GM23338 (cell line): ENCODE measurements around the gene CMPK1. TPM values are rescaled to one million over a fixed set of nuclear protein-coding genes. Genes with fewer than 3 reads are reported as not detected.

Source experiments
- ATAC-seq: fragments of 200-7000 bp; cut with Tn5 transposase; 3 replicates; pipeline ENCODE4 v1.9.1; 2020
- DNase-seq: peaks from one replicate; pipeline ENCODE4 v3.0.0-alpha.2; 2015; ENCODE audit warnings: low spot score
- H2AFZ ChIP-seq: fragments of 200-600 bp; sonication (generic); 2 replicates; pipeline ENCODE4 v1.8.0; 2016; ENCODE audit warnings: antibody characterized with exemption, mild to moderate bottlenecking, moderate library complexity
- H3F3A ChIP-seq: fragments of 200-600 bp; sonication (generic); replicated peaks from 2 replicates; pipeline ENCODE4 v1.8.0; 2017; ENCODE audit warnings: antibody characterized with exemption, mixed run types, low read depth
- H3K27ac ChIP-seq: fragments of 200-600 bp; sonication (generic); 2 replicates; pipeline ENCODE4 v1.6.1; 2016; ENCODE audit warnings: low read depth
- H3K27me3 ChIP-seq: fragments of 200-600 bp; sonication (generic); 2 replicates; pipeline ENCODE4 v1.8.0; 2016; ENCODE audit warnings: mild to moderate bottlenecking, mixed run types, moderate library complexity; ENCODE audit not compliant: insufficient read depth
- H3K36me3 ChIP-seq: fragments of 200-600 bp; sonication (generic); 2 replicates; pipeline ENCODE4 v1.8.0; 2016; ENCODE audit warnings: mild to moderate bottlenecking; ENCODE audit not compliant: insufficient read depth
- H3K4me1 ChIP-seq: fragments of 200-600 bp; sonication (generic); 2 replicates; pipeline ENCODE4 v1.8.0; 2016; ENCODE audit warnings: mild to moderate bottlenecking, moderate library complexity; ENCODE audit not compliant: insufficient read depth
- H3K4me2 ChIP-seq: fragments of 200-600 bp; sonication (generic); 2 replicates; pipeline ENCODE4 v1.7.1; 2017; ENCODE audit warnings: mixed run types
- H3K4me3 ChIP-seq: fragments of 200-600 bp; sonication (generic); 2 replicates; pipeline ENCODE4 v1.6.1; 2016; ENCODE audit warnings: mixed run types
- H3K79me2 ChIP-seq: fragments of 200-600 bp; sonication (generic); replicated peaks from 2 replicates; pipeline ENCODE4 v1.8.0; 2017; ENCODE audit warnings: mild to moderate bottlenecking; ENCODE audit not compliant: insufficient read depth
- H3K9me2 ChIP-seq: fragments of 200-600 bp; sonication (generic); 2 replicates; pipeline ENCODE4 v1.8.0; 2017; ENCODE audit not compliant: insufficient read depth
- H4K20me1 ChIP-seq: fragments of 200-600 bp; sonication (generic); replicated peaks from 2 replicates; pipeline ENCODE4 v1.8.0; 2017; ENCODE audit warnings: mild to moderate bottlenecking; ENCODE audit not compliant: insufficient read depth
- H3K27ac Mint-ChIP-seq: 2 replicates; pipeline ENCODE4 v1.8.0; 2020; ENCODE audit warnings: inconsistent platforms, mild to moderate bottlenecking, moderate library complexity, mixed read lengths
- H3K27me3 Mint-ChIP-seq: 3 replicates; pipeline ENCODE4 v1.8.0; 2022; ENCODE audit warnings: low read depth, mild to moderate bottlenecking, moderate library complexity, mixed read lengths, inconsistent platforms; ENCODE audit not compliant: insufficient read depth, poor library complexity
- H3K36me3 Mint-ChIP-seq: 3 replicates; pipeline ENCODE4 v1.8.0; 2021; ENCODE audit warnings: low read depth, mild to moderate bottlenecking, inconsistent platforms, moderate library complexity, mixed read lengths
- H3K4me1 Mint-ChIP-seq: 3 replicates; pipeline ENCODE4 v1.8.0; 2020; ENCODE audit warnings: mild to moderate bottlenecking, inconsistent platforms, mixed read lengths
- H3K4me3 Mint-ChIP-seq: 3 replicates; pipeline ENCODE4 v1.8.0; 2021; ENCODE audit warnings: moderate library complexity, mild to moderate bottlenecking, inconsistent platforms, mixed read lengths
- H3K9me3 Mint-ChIP-seq: 3 replicates; pipeline ENCODE4 v1.8.0; 2020; ENCODE audit warnings: moderate library complexity, mild to moderate bottlenecking, inconsistent platforms, mixed read lengths
- CREB1 ChIP-seq: fragments of 250-450 bp; sonication (Bioruptor Pico); IDR thresholded peaks from 2 replicates; pipeline ENCODE4 v1.5.0; 2020; ENCODE audit warnings: low read depth, mild to moderate bottlenecking, moderate library complexity
- CTCF ChIP-seq, 2 experiments: fragments of 200-600 bp in 1 of 2; sonication (generic) in 1 of 2; conservative IDR thresholded peaks; 2 replicates each; pipeline versions ENCODE4 v1.5.1 to v1.6.1; 2016 to 2017; ENCODE audit warnings: antibody characterized with exemption in 2 of 2, low read depth in 2 of 2, mild to moderate bottlenecking in 2 of 2, moderate library complexity in 1 of 2
- ETS1 ChIP-seq: IDR thresholded peaks from 2 replicates; pipeline ENCODE4 v1.6.1; 2016; ENCODE audit warnings: antibody characterized with exemption
- EZH2 ChIP-seq: fragments of 200-600 bp; sonication (generic); IDR thresholded peaks from one replicate; pipeline ENCODE4 v1.8.0; 2017; ENCODE audit warnings: antibody characterized with exemption, mild to moderate bottlenecking, low read depth; ENCODE audit not compliant: unreplicated experiment
- EZH2phosphoT487 ChIP-seq: fragments of 200-600 bp; sonication (generic); IDR thresholded peaks from one replicate; pipeline ENCODE4 v1.8.1; 2018; ENCODE audit warnings: antibody characterized with exemption; ENCODE audit not compliant: unreplicated experiment
- JUNB ChIP-seq: IDR thresholded peaks from one replicate; pipeline ENCODE4 v1.6.1; 2016; ENCODE audit warnings: antibody characterized with exemption; ENCODE audit not compliant: unreplicated experiment
- NANOG ChIP-seq: IDR thresholded peaks from 2 replicates; pipeline ENCODE4 v1.6.1; 2016; ENCODE audit warnings: antibody characterized with exemption, borderline replicate concordance
- POLR2AphosphoS5 ChIP-seq: IDR thresholded peaks from 2 replicates; pipeline ENCODE4 v1.6.1; 2016; ENCODE audit warnings: antibody characterized with exemption, low read depth
- REST ChIP-seq: IDR thresholded peaks from one replicate; pipeline ENCODE4 v1.6.1; 2018; ENCODE audit warnings: antibody characterized with exemption; ENCODE audit not compliant: unreplicated experiment
- ZNF114 ChIP-seq: fragments of 250-450 bp; sonication (Bioruptor Pico); IDR thresholded peaks from 2 replicates; pipeline ENCODE4 v1.5.0; 2020; ENCODE audit warnings: mild to moderate bottlenecking, moderate library complexity
- ZNF331 ChIP-seq: fragments of 250-450 bp; sonication (Bioruptor Pico); IDR thresholded peaks from 2 replicates; pipeline ENCODE4 v1.5.0; 2020; ENCODE audit warnings: low read depth, mild to moderate bottlenecking, moderate library complexity
- ZNF462 ChIP-seq: fragments of 250-450 bp; sonication (Bioruptor Pico); IDR thresholded peaks from 2 replicates; pipeline ENCODE4 v1.5.0; 2020; ENCODE audit warnings: mild to moderate bottlenecking, moderate library complexity
- polyA plus RNA-seq: library from polyadenylated mRNA; unstranded; fragments of >200 nt; fragmentation: Nextera tagmentation; extraction: Ambion mirVana; gene quantifications from 2 replicates; pipeline ENCODE4 v1.2.1, GENCODE V29; 2016
- total RNA-seq: library from RNA; depleted of rRNA; stranded (reverse); fragments of >200 nt; shearing (Covaris generic); gene quantifications from 2 replicates; pipeline ENCODE4 v1.2.3, GENCODE V29; 2014

CMPK1 gene
- total and polyA plus RNA-seq, 2 experiments from 2014 or later: 22.8 to 28.6 TPM

- TF ChIP-seq ETS1: no peak
- TF ChIP-seq CREB1 (CRISPR knock-in tag): no peak
- TF ChIP-seq ZNF114: no peak
- no peak for TF ChIP-seq NANOG
- TF ChIP-seq POLR2AphosphoS5: no peak
- no peak for TF ChIP-seq EZH2
- no peak for TF ChIP-seq JUNB
- no peak for TF ChIP-seq CTCF (conservative IDR thresholded peaks at IDR 0.05; ENCODE audit: low read depth in 2 of 2)
- TF ChIP-seq EZH2phosphoT487: no peak
- TF ChIP-seq ZNF331: no peak
These were observed 29.2 kb downstream of the CMPK1 start (continued) for GRCh38 chr1:47362828-47363227.

- H3K79me2 ChIP-seq: no peaks in the 10 kb centered on the region; the same call in none of the 2 replicates
- H4K20me1 ChIP-seq: peaks cover 5% of the 10 kb centered on the region
- TF ChIP-seq ZNF331: no peak
- TF ChIP-seq ZNF462: no peak
- no peak for TF ChIP-seq EZH2
- TF ChIP-seq REST: no peak
- TF ChIP-seq ZNF114: no peak
- H3K27ac Mint-ChIP-seq: no peak overlapping the region
- H3K4me3 ChIP-seq: no peak overlapping the region
- no peaks in the 10 kb centered on the region for H3K27me3 Mint-ChIP-seq
- no peaks in the 10 kb centered on the region for H3K27me3 ChIP-seq
- no peaks in the 10 kb centered on the region for H3F3A ChIP-seq
- H2AFZ ChIP-seq: no peak overlapping the region
- no peak overlapping the region for H3K4me2 ChIP-seq
- no peaks in the 10 kb centered on the region for H3K9me3 Mint-ChIP-seq
- ATAC-seq (no peak), DNase-seq (no peak)
- H3K4me1 Mint-ChIP-seq: no peaks in the 10 kb centered on the region
- H3K9me2 ChIP-seq: no peaks in the 10 kb centered on the region
- H3K36me3 ChIP-seq: no peaks in the 10 kb centered on the region
- peaks cover 15% of the 10 kb centered on the region; the same call in 2 of the 3 replicates for H3K36me3 Mint-ChIP-seq
- no peaks in the 10 kb centered on the region for H3K4me1 ChIP-seq
- no peak overlapping the region for H3K27ac ChIP-seq
- no peak overlapping the region for H3K4me3 Mint-ChIP-seq
These were observed 34.1 kb downstream of the CMPK1 start for GRCh38 chr1:47367651-47368050.
